H1 (cell line): ENCODE measurements around the gene HTRA1. TPM values are rescaled to one million over a fixed set of nuclear protein-coding genes. Genes with fewer than 3 reads are reported as not detected.

Experiments used
- ASH2L ChIP-seq: fragments of 200-600, 300-600 bp; sonication (generic); IDR thresholded peaks from one replicate; pipeline ENCODE4 v1.7.1; 2017; ENCODE audit warnings: low read length
- CBX8 ChIP-seq: fragments of 300-800, 300-1000 bp; sonication (generic); IDR thresholded peaks from 2 replicates; pipeline ENCODE4 v1.7.1; 2016; ENCODE audit warnings: low read depth, low read length, borderline replicate concordance
- CREB1 ChIP-seq: IDR thresholded peaks from 2 replicates; pipeline ENCODE4 v1.6.1; 2012; ENCODE audit warnings: inconsistent platforms
- HDAC6 ChIP-seq: IDR thresholded peaks from one replicate; pipeline ENCODE4 v1.7.1; 2012; ENCODE audit warnings: low read depth, mild to moderate bottlenecking, inconsistent platforms, low read length, moderate library complexity
- JUND ChIP-seq: IDR thresholded peaks from 2 replicates; pipeline ENCODE4 v1.6.1; 2011; ENCODE audit warnings: mild to moderate bottlenecking, improper control_type of control experiment, low read length
- POLR2A ChIP-seq, 2 experiments: IDR thresholded peaks; 1 replicate in 1 of 2; 2 replicates in 1 of 2; pipeline ENCODE4 v1.6.1; 2011; ENCODE audit warnings: low read depth in 2 of 2, low read length in 2 of 2, mild to moderate bottlenecking in 2 of 2; ENCODE audit errors: control extremely low read depth in 1 of 2
- POU5F1 ChIP-seq: IDR thresholded peaks from 2 replicates; pipeline ENCODE4 v1.6.1; 2011; ENCODE audit warnings: low read depth, mild to moderate bottlenecking, low read length, moderate library complexity
- RBBP5 ChIP-seq: IDR thresholded peaks from 2 replicates; pipeline ENCODE4 v1.7.1; 2012; ENCODE audit warnings: low read depth, mild to moderate bottlenecking, inconsistent platforms, low read length, moderate library complexity, borderline replicate concordance
- RFX5 ChIP-seq: IDR thresholded peaks from 2 replicates; pipeline ENCODE4 v1.6.1; 2011; ENCODE audit warnings: low read depth, low read length, improper control_type of control experiment, borderline replicate concordance
- SP1 ChIP-seq: IDR thresholded peaks from 2 replicates; pipeline ENCODE4 v1.6.1; 2011; ENCODE audit warnings: low read depth, low read length
- SP2 ChIP-seq: IDR thresholded peaks from 2 replicates; pipeline ENCODE4 v1.6.1; 2012; ENCODE audit warnings: mild to moderate bottlenecking, low read length, inconsistent platforms
- SP4 ChIP-seq: IDR thresholded peaks from 2 replicates; pipeline ENCODE4 v1.6.1; 2012; ENCODE audit warnings: low read length, inconsistent platforms
- SUZ12 ChIP-seq: fragments of 200-600 bp; sonication (generic); IDR thresholded peaks from 2 replicates; pipeline ENCODE4 v1.6.1; 2012; ENCODE audit warnings: mild to moderate bottlenecking, inconsistent platforms, low read length, moderate library complexity, mixed read lengths
- TAF1 ChIP-seq: IDR thresholded peaks from 2 replicates; pipeline ENCODE4 v1.6.1; 2011; ENCODE audit warnings: mild to moderate bottlenecking, low read depth, low read length
- TBP ChIP-seq: IDR thresholded peaks from 2 replicates; pipeline ENCODE4 v1.6.1; 2011; ENCODE audit warnings: low read depth, low read length, improper control_type of control experiment
- TCF12 ChIP-seq: IDR thresholded peaks from 2 replicates; pipeline ENCODE4 v1.6.1; 2011; ENCODE audit warnings: low read depth, mild to moderate bottlenecking, low read length
- ZNF274 ChIP-seq: IDR thresholded peaks from 2 replicates; pipeline ENCODE4 v1.7.0; 2012; ENCODE audit warnings: low read length, borderline replicate concordance; ENCODE audit errors: extremely low read depth
- polyA plus RNA-seq, 7 experiments: library from polyadenylated mRNA; depleted of rRNA in 3 of 7; stranded (reverse) in 5 of 7; unstranded in 2 of 7; fragments of >200 nt in 5 of 7; fragments of 200-250 nt in 2 of 7; gene quantifications; 1 replicate in 5 of 7; 2 replicates in 1 of 7; 4 replicates in 1 of 7; pipeline versions ENCODE4 v1.2.1 to v1.2.3, GENCODE V29; 2011 to 2013; ENCODE audit warnings: missing spikeins in 2 of 7, mixed read lengths in 2 of 7
- total RNA-seq: library from RNA; stranded (reverse); fragmentation: NEBNext Ultra II Directional; extraction: Animal tissue kit (Norgen Biotek cat#: 25700); gene quantifications from 2 replicates; pipeline ENCODE4 v1.2.1, GENCODE V29; 2021
- TF ChIP-seq, protein P1 (sequence below): IDR thresholded peaks from 2 replicates; pipeline ENCODE4 v1.6.1; 2012; ENCODE audit warnings: inconsistent platforms
- TF ChIP-seq, protein P2 (sequence below), 3 experiments: IDR thresholded peaks; 1 replicate in 2 of 3; 2 replicates in 1 of 3; pipeline versions ENCODE4 v1.5.1 to v1.6.1; 2011; ENCODE audit warnings: low read length in 3 of 3, mild to moderate bottlenecking in 3 of 3, inconsistent platforms in 2 of 3, low read depth in 1 of 3, moderate library complexity in 1 of 3; ENCODE audit not compliant: insufficient read depth in 1 of 3; ENCODE audit errors: control extremely low read depth in 1 of 3
- TF ChIP-seq, protein P3 (sequence below): IDR thresholded peaks from 2 replicates; pipeline ENCODE4 v1.6.1; 2012; ENCODE audit warnings: inconsistent platforms

The HTRA1 gene
- total and polyA plus RNA-seq, 2 of the 8 experiments (the other 6 are each of a cell fraction or from before 2014, with no cell fraction given), result 15.8 to 20.1 TPM

DNA sequence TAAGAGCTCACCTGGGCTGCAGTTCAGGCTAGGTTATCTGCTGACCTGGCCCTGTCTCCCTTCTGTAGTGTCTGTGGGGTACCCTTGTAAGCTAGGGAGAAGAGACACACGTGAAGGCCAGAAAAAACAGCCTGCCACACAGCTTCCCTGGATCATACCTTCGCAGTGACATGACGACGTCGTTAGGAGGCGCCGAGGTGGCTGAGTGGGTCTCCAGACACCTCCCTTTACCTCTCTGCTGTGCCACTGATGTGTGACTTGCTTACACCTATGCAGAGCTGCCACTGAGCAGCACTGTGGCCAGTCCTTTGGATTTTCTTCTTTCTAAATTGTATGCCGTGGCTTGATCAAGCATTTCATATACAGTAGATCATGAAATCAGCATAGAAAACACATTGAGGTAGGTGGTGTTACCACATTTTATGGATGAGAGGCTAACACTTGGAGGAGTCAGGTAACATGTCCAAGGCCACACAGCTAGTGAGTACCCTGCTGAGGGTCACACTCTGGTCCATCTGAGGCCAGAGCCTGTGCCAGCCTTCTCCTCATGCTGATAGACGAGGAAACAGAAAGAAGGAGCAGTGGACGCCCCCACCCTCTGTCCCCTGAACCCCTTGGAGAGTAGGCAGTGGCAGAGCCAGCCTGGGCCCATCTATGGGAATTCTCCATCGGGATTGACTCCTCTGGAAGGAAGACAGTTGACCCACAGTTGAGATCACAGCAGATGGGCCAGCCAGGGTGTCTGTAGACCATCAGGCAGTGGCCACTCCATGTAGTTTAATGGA is 23.1 kb downstream of the HTRA1 start (continued):
- TF ChIP-seq, protein P1, sequence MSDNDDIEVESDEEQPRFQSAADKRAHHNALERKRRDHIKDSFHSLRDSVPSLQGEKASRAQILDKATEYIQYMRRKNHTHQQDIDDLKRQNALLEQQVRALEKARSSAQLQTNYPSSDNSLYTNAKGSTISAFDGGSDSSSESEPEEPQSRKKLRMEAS, result no peak
- TF ChIP-seq TAF1, result no peak
- TF ChIP-seq SUZ12, result no peak
- TF ChIP-seq TBP, result no peak
- no peak for TF ChIP-seq ASH2L
- TF ChIP-seq ZNF274, result no peak
- peak; percentile 22; the same call in 1 of the 2 replicates for TF ChIP-seq CREB1
- TF ChIP-seq, protein P2, sequence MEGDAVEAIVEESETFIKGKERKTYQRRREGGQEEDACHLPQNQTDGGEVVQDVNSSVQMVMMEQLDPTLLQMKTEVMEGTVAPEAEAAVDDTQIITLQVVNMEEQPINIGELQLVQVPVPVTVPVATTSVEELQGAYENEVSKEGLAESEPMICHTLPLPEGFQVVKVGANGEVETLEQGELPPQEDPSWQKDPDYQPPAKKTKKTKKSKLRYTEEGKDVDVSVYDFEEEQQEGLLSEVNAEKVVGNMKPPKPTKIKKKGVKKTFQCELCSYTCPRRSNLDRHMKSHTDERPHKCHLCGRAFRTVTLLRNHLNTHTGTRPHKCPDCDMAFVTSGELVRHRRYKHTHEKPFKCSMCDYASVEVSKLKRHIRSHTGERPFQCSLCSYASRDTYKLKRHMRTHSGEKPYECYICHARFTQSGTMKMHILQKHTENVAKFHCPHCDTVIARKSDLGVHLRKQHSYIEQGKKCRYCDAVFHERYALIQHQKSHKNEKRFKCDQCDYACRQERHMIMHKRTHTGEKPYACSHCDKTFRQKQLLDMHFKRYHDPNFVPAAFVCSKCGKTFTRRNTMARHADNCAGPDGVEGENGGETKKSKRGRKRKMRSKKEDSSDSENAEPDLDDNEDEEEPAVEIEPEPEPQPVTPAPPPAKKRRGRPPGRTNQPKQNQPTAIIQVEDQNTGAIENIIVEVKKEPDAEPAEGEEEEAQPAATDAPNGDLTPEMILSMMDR (IDR thresholded peaks at IDR 0.05; ENCODE audit: control extremely low read depth in 1 of 3, insufficient read depth in 1 of 3, low read depth in 1 of 3, low read length in 3 of 3), result peak in 2 of 3 experiments; percentile 38 to 42; a peak in 3 of 4 replicates
- no peak for TF ChIP-seq TCF12
- TF ChIP-seq SP2, result no peak
- TF ChIP-seq CBX8, result no peak
- no peak for TF ChIP-seq POLR2A (IDR thresholded peaks at IDR 0.05; ENCODE audit: control extremely low read depth in 1 of 2, low read depth in 2 of 2, low read length in 2 of 2)
- TF ChIP-seq, protein P3, sequence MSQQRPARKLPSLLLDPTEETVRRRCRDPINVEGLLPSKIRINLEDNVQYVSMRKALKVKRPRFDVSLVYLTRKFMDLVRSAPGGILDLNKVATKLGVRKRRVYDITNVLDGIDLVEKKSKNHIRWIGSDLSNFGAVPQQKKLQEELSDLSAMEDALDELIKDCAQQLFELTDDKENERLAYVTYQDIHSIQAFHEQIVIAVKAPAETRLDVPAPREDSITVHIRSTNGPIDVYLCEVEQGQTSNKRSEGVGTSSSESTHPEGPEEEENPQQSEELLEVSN, result no peak
- no peak for TF ChIP-seq RFX5
- no peak for TF ChIP-seq SP4
- no peak for TF ChIP-seq HDAC6
- TF ChIP-seq RBBP5, result no peak
- no peak for TF ChIP-seq JUND
- no peak for TF ChIP-seq SP1
- no peak for TF ChIP-seq POU5F1
